H1 (cell line): ENCODE results near the gene JAKMIP1. TPM values are rescaled to one million over a fixed set of nuclear protein-coding genes. Genes with fewer than 3 reads are reported as not detected.

Experiments
- CTCF ChIA-PET: fragments of 300-600 bp; sonication (Branson Sonifier 250); formaldehyde crosslinking; loops from one replicate; lab custom pipeline; 2021; ENCODE audit not compliant: partially characterized antibody; lab: Charles Lee
- POLR2A ChIA-PET: fragments of 300-600 bp; sonication (Branson Sonifier 250); formaldehyde crosslinking; loops from one replicate; lab custom pipeline; 2021; ENCODE audit warnings: inconsistent platforms; ENCODE audit not compliant: partially characterized antibody; lab: Charles Lee
- DNase-seq, 2 experiments: peaks; one replicate each; pipeline versions ENCODE4 v3.0.0 to v3.0.0-alpha.2; 2010 to 2022; ENCODE audit warnings: low spot score in 2 of 2, low read depth in 1 of 2, mixed read lengths in 1 of 2
- FAIRE-seq: peaks from 2 replicates; lab custom pipeline; 2011; peaks lifted over from hg19 to GRCh38; lab: Jason Lieb, UNC
- H2AFZ ChIP-seq: 2 replicates; pipeline ENCODE4 v1.8.1; 2012; ENCODE audit warnings: low read length, inconsistent platforms
- H2AK5ac ChIP-seq: 2 replicates; pipeline ENCODE4 v1.6.1; 2013; ENCODE audit warnings: low read depth, low read length
- H2BK120ac ChIP-seq: replicated peaks from 2 replicates; pipeline ENCODE3; 2013; ENCODE audit warnings: low read depth, low read length, inconsistent platforms
- H2BK12ac ChIP-seq: 2 replicates; pipeline ENCODE4 v1.6.1; 2013; ENCODE audit warnings: low read depth, low read length
- H2BK15ac ChIP-seq: 2 replicates; pipeline ENCODE4 v1.6.1; 2013; ENCODE audit warnings: low read length
- H2BK20ac ChIP-seq: 2 replicates; pipeline ENCODE4 v1.6.1; 2013; ENCODE audit warnings: low read length
- H2BK5ac ChIP-seq: 2 replicates; pipeline ENCODE4 v1.6.1; 2013; ENCODE audit warnings: low read depth, low read length
- H3K14ac ChIP-seq: 2 replicates; pipeline ENCODE4 v1.6.1; 2013; ENCODE audit warnings: inconsistent platforms; ENCODE audit not compliant: insufficient read length
- H3K18ac ChIP-seq: 2 replicates; pipeline ENCODE4 v1.6.1; 2013; ENCODE audit warnings: low read length; ENCODE audit errors: extremely low read depth
- H3K23ac ChIP-seq: 2 replicates; pipeline ENCODE4 v1.6.1; 2013; ENCODE audit warnings: inconsistent platforms; ENCODE audit not compliant: insufficient read length
- H3K23me2 ChIP-seq: 2 replicates; pipeline ENCODE4 v1.6.1; 2013; ENCODE audit warnings: low read depth, low read length
- H3K27ac ChIP-seq: 2 replicates; pipeline ENCODE4 v1.6.1; 2011; ENCODE audit warnings: low read depth, low read length, inconsistent platforms
- H3K27me3 ChIP-seq, 4 experiments: replicated peaks in 1 of 4; 1 replicate in 1 of 4; 2 replicates in 3 of 4; pipeline versions ENCODE4 v1.6.1 to v1.8.1; 2011 to 2013; ENCODE audit warnings: low read length in 3 of 4, mild to moderate bottlenecking in 3 of 4, inconsistent platforms in 2 of 4, mixed read lengths in 2 of 4, moderate library complexity in 1 of 4; ENCODE audit not compliant: control insufficient read depth in 3 of 4, insufficient read depth in 3 of 4; ENCODE audit errors: extremely low read depth in 1 of 4
- H3K36me3 ChIP-seq, 4 experiments: 2 replicates each; pipeline versions ENCODE4 v1.6.1 to v1.8.1; 2011 to 2013; ENCODE audit warnings: mild to moderate bottlenecking in 4 of 4, low read length in 3 of 4, moderate library complexity in 2 of 4, control low read depth in 1 of 4, inconsistent platforms in 1 of 4; ENCODE audit not compliant: insufficient read depth in 4 of 4, control insufficient read depth in 2 of 4
- H3K4ac ChIP-seq: replicated peaks from 2 replicates; pipeline ENCODE3; 2013; ENCODE audit warnings: low read length, low read depth, mixed read lengths, inconsistent platforms; ENCODE audit not compliant: insufficient read length
- H3K4me1 ChIP-seq, 4 experiments: replicated peaks in 1 of 4; 1 replicate in 1 of 4; 2 replicates in 3 of 4; pipeline versions ENCODE4 v1.6.1 to v1.8.1; 2011 to 2013; ENCODE audit warnings: low read length in 3 of 4, inconsistent platforms in 2 of 4, mixed read lengths in 1 of 4; ENCODE audit not compliant: insufficient read depth in 4 of 4, control insufficient read depth in 3 of 4
- H3K4me2 ChIP-seq, 2 experiments: 2 replicates each; pipeline versions ENCODE4 v1.6.1 to v1.8.1; 2011 to 2013; ENCODE audit warnings: low read depth in 2 of 2, low read length in 2 of 2, control low read depth in 1 of 2, inconsistent platforms in 1 of 2, mild to moderate bottlenecking in 1 of 2; ENCODE audit not compliant: insufficient read depth in 1 of 2
- H3K4me3 ChIP-seq, 4 experiments: fragments of 200-600, 300-600 bp in 1 of 4; sonication (generic), shearing (Covaris generic), sonication (Bioruptor Twin) in 1 of 4; 2 replicates each; pipeline versions ENCODE4 v1.5.1 to v1.8.1; 2011 to 2016; ENCODE audit warnings: low read length in 4 of 4, low read depth in 3 of 4, control low read depth in 2 of 4, inconsistent platforms in 2 of 4, mild to moderate bottlenecking in 2 of 4, mixed read lengths in 1 of 4, moderate library complexity in 1 of 4; ENCODE audit not compliant: insufficient read depth in 2 of 4; ENCODE audit errors: extremely low read depth in 1 of 4
- H3K56ac ChIP-seq: replicated peaks from 2 replicates; pipeline ENCODE3; 2013; ENCODE audit warnings: low read depth, mild to moderate bottlenecking, mixed read lengths, low read length, inconsistent platforms; ENCODE audit not compliant: insufficient read length
- H3K79me1 ChIP-seq: 2 replicates; pipeline ENCODE4 v1.6.1; 2013; ENCODE audit warnings: low read depth, low read length, control low read depth
- H3K79me2 ChIP-seq, 2 experiments: 2 replicates each; pipeline versions ENCODE4 v1.6.1 to v1.8.1; 2012 to 2013; ENCODE audit warnings: low read length in 2 of 2, mild to moderate bottlenecking in 2 of 2, inconsistent platforms in 1 of 2; ENCODE audit not compliant: insufficient read depth in 2 of 2, control insufficient read depth in 1 of 2
- H3K9ac ChIP-seq, 4 experiments: replicated peaks in 1 of 4; 1 replicate in 1 of 4; 2 replicates in 3 of 4; pipeline versions ENCODE4 v1.6.1 to v1.8.1; 2011 to 2013; ENCODE audit warnings: low read depth in 3 of 4, low read length in 3 of 4, control low read depth in 2 of 4, mild to moderate bottlenecking in 2 of 4, moderate library complexity in 2 of 4, inconsistent platforms in 1 of 4; ENCODE audit errors: extremely low read depth in 1 of 4
- H3K9me3 ChIP-seq, 2 experiments: 2 replicates each; pipeline versions ENCODE4 v1.6.1 to v1.8.1; 2012 to 2013; ENCODE audit warnings: mild to moderate bottlenecking in 2 of 2, moderate library complexity in 2 of 2, control low read depth in 1 of 2, inconsistent platforms in 1 of 2, low read depth in 1 of 2, low read length in 1 of 2, mixed read lengths in 1 of 2; ENCODE audit not compliant: insufficient read depth in 2 of 2
- H4K20me1 ChIP-seq, 2 experiments: replicated peaks in 1 of 2; 2 replicates each; pipeline versions ENCODE3 to v1.8.1; 2011 to 2013; ENCODE audit warnings: inconsistent platforms in 2 of 2, low read length in 2 of 2, mild to moderate bottlenecking in 1 of 2; ENCODE audit not compliant: insufficient read depth in 2 of 2, control insufficient read depth in 1 of 2
- H4K5ac ChIP-seq: 2 replicates; pipeline ENCODE4 v1.6.1; 2013; ENCODE audit warnings: low read length, low read depth, mixed read lengths, inconsistent platforms; ENCODE audit not compliant: insufficient read length
- H4K8ac ChIP-seq: 2 replicates; pipeline ENCODE4 v1.8.0; 2013; ENCODE audit warnings: mild to moderate bottlenecking, moderate library complexity, low read length, inconsistent platforms; ENCODE audit not compliant: insufficient read depth; ENCODE audit errors: extremely low read depth
- H4K91ac ChIP-seq: replicated peaks from 2 replicates; pipeline ENCODE3; 2013; ENCODE audit warnings: low read length, mixed read lengths, inconsistent platforms; ENCODE audit not compliant: insufficient read length
- ASH2L ChIP-seq: fragments of 200-600, 300-600 bp; sonication (generic); IDR thresholded peaks from one replicate; pipeline ENCODE4 v1.7.1; 2017; ENCODE audit warnings: low read length
- ATF3 ChIP-seq: IDR thresholded peaks from 2 replicates; pipeline ENCODE4 v1.6.1; 2011; ENCODE audit warnings: low read depth, mild to moderate bottlenecking, low read length; ENCODE audit not compliant: insufficient read depth
- CHD2 ChIP-seq: IDR thresholded peaks from 2 replicates; pipeline ENCODE4 v1.6.1; 2012; ENCODE audit warnings: low read length, improper control_type of control experiment
- CTBP2 ChIP-seq: IDR thresholded peaks from 2 replicates; pipeline ENCODE4 v1.7.0; 2011; ENCODE audit warnings: borderline replicate concordance, mild to moderate bottlenecking, moderate library complexity, mixed read lengths, low read length; ENCODE audit not compliant: insufficient read depth, insufficient read length
- HDAC2 ChIP-seq, 2 experiments: fragments of 300-600 bp in 1 of 2; sonication (generic) in 1 of 2; IDR thresholded peaks; 2 replicates each; pipeline ENCODE4 v1.6.1; 2011 to 2012; ENCODE audit warnings: low read depth in 2 of 2, low read length in 2 of 2, mild to moderate bottlenecking in 2 of 2, moderate library complexity in 2 of 2, borderline replicate concordance in 1 of 2, inconsistent platforms in 1 of 2
- JUND ChIP-seq: IDR thresholded peaks from 2 replicates; pipeline ENCODE4 v1.6.1; 2011; ENCODE audit warnings: mild to moderate bottlenecking, improper control_type of control experiment, low read length
- KDM4A ChIP-seq: IDR thresholded peaks from one replicate; pipeline ENCODE4 v1.7.1; 2012; ENCODE audit warnings: low read depth, mild to moderate bottlenecking, moderate library complexity, low read length, inconsistent platforms; ENCODE audit not compliant: severe bottlenecking
- POLR2A ChIP-seq, 2 experiments: IDR thresholded peaks; 1 replicate in 1 of 2; 2 replicates in 1 of 2; pipeline ENCODE4 v1.6.1; 2011; ENCODE audit warnings: low read depth in 2 of 2, low read length in 2 of 2, mild to moderate bottlenecking in 2 of 2; ENCODE audit errors: control extremely low read depth in 1 of 2
- POLR2AphosphoS5 ChIP-seq: IDR thresholded peaks from 2 replicates; pipeline ENCODE4 v1.6.1; 2011; ENCODE audit warnings: low read depth, low read length
- RBBP5 ChIP-seq: IDR thresholded peaks from 2 replicates; pipeline ENCODE4 v1.7.1; 2012; ENCODE audit warnings: low read depth, mild to moderate bottlenecking, inconsistent platforms, low read length, moderate library complexity, borderline replicate concordance
- SIN3A ChIP-seq, 2 experiments: IDR thresholded peaks in 1 of 2; conservative IDR thresholded peaks in 1 of 2; 2 replicates each; pipeline ENCODE4 v1.6.1; 2011 to 2012; ENCODE audit warnings: low read length in 2 of 2, improper control_type of control experiment in 1 of 2, low read depth in 1 of 2, mild to moderate bottlenecking in 1 of 2
- SRF ChIP-seq: IDR thresholded peaks from 2 replicates; pipeline ENCODE4 v1.6.1; 2011; ENCODE audit warnings: mild to moderate bottlenecking, low read depth, low read length, moderate library complexity
- TAF1 ChIP-seq: IDR thresholded peaks from 2 replicates; pipeline ENCODE4 v1.6.1; 2011; ENCODE audit warnings: mild to moderate bottlenecking, low read depth, low read length
- WGBS, 2 experiments: shearing (Covaris generic) in 1 of 2; methylation state at CpG; one replicate each; pipeline versions ENCODE4 v1.1.6 to v1.1.7; 2013 to 2015; ENCODE audit warnings: low lambda C conversion rate in 2 of 2, mixed read lengths in 2 of 2, inconsistent platforms in 1 of 2, low coverage in 1 of 2, missing lambda C conversion rate in 1 of 2; ENCODE audit not compliant: insufficient replicate concordance in 2 of 2, insufficient coverage in 1 of 2, insufficient read length in 1 of 2; ENCODE audit errors: extremely low coverage in 1 of 2, missing lambda C conversion rate in 1 of 2; 5-methylcytosine and 5-hydroxymethylcytosine counted together
- polyA plus RNA-seq, 7 experiments: library from polyadenylated mRNA; depleted of rRNA in 3 of 7; stranded (reverse) in 5 of 7; unstranded in 2 of 7; fragments of >200 nt in 5 of 7; fragments of 200-250 nt in 2 of 7; gene quantifications; 1 replicate in 5 of 7; 2 replicates in 1 of 7; 4 replicates in 1 of 7; pipeline versions ENCODE4 v1.2.1 to v1.2.3, GENCODE V29; 2011 to 2013; ENCODE audit warnings: missing spikeins in 2 of 7, mixed read lengths in 2 of 7
- total RNA-seq: library from RNA; stranded (reverse); fragmentation: NEBNext Ultra II Directional; extraction: Animal tissue kit (Norgen Biotek cat#: 25700); gene quantifications from 2 replicates; pipeline ENCODE4 v1.2.1, GENCODE V29; 2021

The JAKMIP1 gene
- total and polyA plus RNA-seq, 2 of the 8 experiments (the other 6 are each of a cell fraction or from before 2014, with no cell fraction given): 2.5 to 4.4 TPM

GRCh38 chr4:6150046-6150735 is 50.2 kb downstream of the JAKMIP1 start:
- H2AFZ ChIP-seq: no peak overlapping the region
- no peaks in the 10 kb centered on the region for H3K36me3 ChIP-seq
- H3K14ac ChIP-seq: no peak overlapping the region
- no peaks in the 10 kb centered on the region for H3K9me3 ChIP-seq
- no peak overlapping the region for H3K27ac ChIP-seq
- no peak overlapping the region for H2BK12ac ChIP-seq
- 94% methylated on average over 18 of the region's 18 CpGs; no CpG with 5 or more reads in 1 of the 2 experiments for WGBS, 2 experiments
- H3K4me1 ChIP-seq: peaks cover 8 to 12% (median 10%) of the 10 kb centered on the region in 4 experiments
- DNase-seq (no peak), FAIRE-seq (no peak)
- no peak overlapping the region for H2BK120ac ChIP-seq
- H3K79me2 ChIP-seq: no peaks in the 10 kb centered on the region
- POLR2A ChIA-PET: no interaction called here
- no peak overlapping the region for H3K56ac ChIP-seq
- H2BK15ac ChIP-seq: no peak overlapping the region
- H3K4me2 ChIP-seq: no peak overlapping the region
- no peak overlapping the region for H4K8ac ChIP-seq
- no peak overlapping the region for H3K9ac ChIP-seq
- H3K4me3 ChIP-seq: no peak overlapping the region
- H2AK5ac ChIP-seq: no peak overlapping the region
- H4K5ac ChIP-seq: no peak overlapping the region
- H3K18ac ChIP-seq: no peak overlapping the region
- H4K20me1 ChIP-seq: no peaks in the 10 kb centered on the region
- H3K23me2 ChIP-seq: no peaks in the 10 kb centered on the region
- no peak overlapping the region for H3K4ac ChIP-seq
- no peak overlapping the region for H4K91ac ChIP-seq
- CTCF ChIA-PET: interaction anchor here (0.5 to 1.7 kb wide), 7 partner anchors 8 to 155 kb away, joined by 3 to 5 read pairs (median 3); no protein-coding TSS in a partner anchor
- no peaks in the 10 kb centered on the region for H3K27me3 ChIP-seq
- no peaks in the 10 kb centered on the region for H3K79me1 ChIP-seq
- H2BK5ac ChIP-seq: no peak overlapping the region
- H3K23ac ChIP-seq: no peak overlapping the region
- no peak overlapping the region for H2BK20ac ChIP-seq
- no peak for TF ChIP-seq POLR2A (IDR thresholded peaks at IDR 0.05; ENCODE audit: control extremely low read depth in 1 of 2, low read depth in 2 of 2, low read length in 2 of 2)
- TF ChIP-seq KDM4A: no peak
- TF ChIP-seq CHD2: no peak
- no peak for TF ChIP-seq SIN3A (conservative IDR thresholded peaks at IDR 0.05 in 1 of 2, IDR thresholded peaks at IDR 0.05 in 1 of 2; ENCODE audit: low read depth in 1 of 2, low read length in 2 of 2)
- no peak for TF ChIP-seq ATF3
- no peak for TF ChIP-seq JUND
- TF ChIP-seq CTBP2: no peak
- TF ChIP-seq POLR2AphosphoS5: no peak
- no peak for TF ChIP-seq RBBP5
- no peak for TF ChIP-seq SRF
- no peak for TF ChIP-seq HDAC2 (IDR thresholded peaks at IDR 0.05; ENCODE audit: borderline replicate concordance in 1 of 2, low read depth in 2 of 2, low read length in 2 of 2)
- no peak for TF ChIP-seq ASH2L
- TF ChIP-seq TAF1: no peak
